CD4-positive, alpha-beta T cell treated with Interleukin-6 for 4 hours (primary cell): ENCODE measurements around the gene ADAM23.
A peak's percentile ranks its signal among the peaks of the same experiment; 100 is the strongest.
"Not testable (repeated sequence)": the region's sequence is repeated elsewhere in the genome, so short reads cannot be mapped to it uniquely, and the experiment has no call there.

ENCODE experiments used
- DNase-seq: peaks from one replicate; pipeline ENCODE4 v3.0.0-alpha.2; 2020; ENCODE audit warnings: mixed read lengths

ADAM23 gene, protein sequence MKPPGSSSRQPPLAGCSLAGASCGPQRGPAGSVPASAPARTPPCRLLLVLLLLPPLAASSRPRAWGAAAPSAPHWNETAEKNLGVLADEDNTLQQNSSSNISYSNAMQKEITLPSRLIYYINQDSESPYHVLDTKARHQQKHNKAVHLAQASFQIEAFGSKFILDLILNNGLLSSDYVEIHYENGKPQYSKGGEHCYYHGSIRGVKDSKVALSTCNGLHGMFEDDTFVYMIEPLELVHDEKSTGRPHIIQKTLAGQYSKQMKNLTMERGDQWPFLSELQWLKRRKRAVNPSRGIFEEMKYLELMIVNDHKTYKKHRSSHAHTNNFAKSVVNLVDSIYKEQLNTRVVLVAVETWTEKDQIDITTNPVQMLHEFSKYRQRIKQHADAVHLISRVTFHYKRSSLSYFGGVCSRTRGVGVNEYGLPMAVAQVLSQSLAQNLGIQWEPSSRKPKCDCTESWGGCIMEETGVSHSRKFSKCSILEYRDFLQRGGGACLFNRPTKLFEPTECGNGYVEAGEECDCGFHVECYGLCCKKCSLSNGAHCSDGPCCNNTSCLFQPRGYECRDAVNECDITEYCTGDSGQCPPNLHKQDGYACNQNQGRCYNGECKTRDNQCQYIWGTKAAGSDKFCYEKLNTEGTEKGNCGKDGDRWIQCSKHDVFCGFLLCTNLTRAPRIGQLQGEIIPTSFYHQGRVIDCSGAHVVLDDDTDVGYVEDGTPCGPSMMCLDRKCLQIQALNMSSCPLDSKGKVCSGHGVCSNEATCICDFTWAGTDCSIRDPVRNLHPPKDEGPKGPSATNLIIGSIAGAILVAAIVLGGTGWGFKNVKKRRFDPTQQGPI

DNA sequence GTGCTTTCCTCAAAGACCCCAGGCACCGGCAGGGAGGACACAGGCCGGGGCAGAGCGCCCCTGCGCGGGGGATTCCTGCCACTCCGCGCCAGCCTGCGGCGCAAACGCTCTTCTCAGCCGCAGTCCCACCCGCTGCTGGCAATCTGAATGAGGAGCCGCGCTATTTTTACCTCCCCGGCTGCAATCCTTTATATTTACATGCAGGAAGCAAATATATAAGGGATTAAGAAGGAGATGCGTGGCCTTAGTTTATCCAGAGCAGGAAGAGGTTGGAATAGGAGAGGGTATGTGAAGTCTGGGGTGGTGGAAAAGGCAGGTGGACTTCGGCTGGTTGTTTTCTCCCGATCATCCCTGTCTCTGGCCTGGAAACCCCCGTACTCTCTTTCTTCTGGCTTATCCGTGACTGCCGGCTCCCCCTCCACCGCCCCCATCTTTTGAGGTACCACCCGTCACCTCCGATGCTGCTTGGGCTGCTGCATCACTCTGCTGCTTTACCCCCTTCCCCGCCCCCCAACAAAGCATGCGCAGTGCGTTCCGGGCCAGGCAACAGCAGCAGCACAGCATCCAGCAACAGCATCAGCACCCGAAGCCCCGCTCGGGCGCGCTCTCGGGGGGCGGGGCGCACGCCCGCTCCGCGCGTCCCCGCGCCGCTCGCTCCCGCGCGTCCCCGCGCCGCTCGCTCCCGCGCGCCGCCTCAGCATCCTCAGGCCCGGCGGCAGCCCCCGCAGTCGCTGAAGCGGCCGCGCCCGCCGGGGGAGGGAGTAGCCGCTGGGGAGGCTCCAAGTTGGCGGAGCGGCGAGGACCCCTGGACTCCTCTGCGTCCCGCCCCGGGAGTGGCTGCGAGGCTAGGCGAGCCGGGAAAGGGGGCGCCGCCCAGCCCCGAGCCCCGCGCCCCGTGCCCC lies at the start of gene ADAM23:
TSS of gene ADAM23 (plus strand) at position 700 of the 902 bp plus-strand sequence. CDS start 335 bp downstream, outside the sequence.
- peak; percentile 43 for DNase-seq

DNA sequence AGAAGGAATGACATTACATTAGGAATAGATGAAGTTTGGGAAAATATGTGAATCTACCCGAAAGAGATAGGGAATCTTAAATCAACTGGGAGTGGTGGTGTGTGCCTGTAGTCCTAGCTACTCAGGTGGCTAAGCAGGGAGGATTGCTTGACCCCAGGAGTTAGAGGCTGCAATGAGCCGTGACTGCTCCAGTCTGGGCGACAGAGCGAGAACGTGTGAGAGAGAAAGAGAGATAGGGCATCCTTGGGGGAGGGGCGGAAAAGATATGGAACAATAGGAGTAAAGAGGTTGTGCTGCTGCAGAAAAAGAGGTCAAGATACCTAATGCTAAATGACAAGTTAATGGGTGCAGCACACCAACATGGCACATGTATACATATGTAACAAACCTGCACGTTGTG lies 47.1 kb upstream of the ADAM23 start:
- no peak for DNase-seq

- DNase-seq: not testable (repeated sequence)
Measured at GRCh38 chr2:206402956-206403569, 40.3 kb upstream of the ADAM23 start.

GRCh38 chr2:206408323-206409320 lies 34.7 kb upstream of the ADAM23 start:
- no peak for DNase-seq

- DNase-seq: no peak
Measured at GRCh38 chr2:206410714-206411113, 32.6 kb upstream of the ADAM23 start.

GRCh38 chr2:206415618-206416243 lies 27.6 kb upstream of the ADAM23 start:
- no peak for DNase-seq

DNA sequence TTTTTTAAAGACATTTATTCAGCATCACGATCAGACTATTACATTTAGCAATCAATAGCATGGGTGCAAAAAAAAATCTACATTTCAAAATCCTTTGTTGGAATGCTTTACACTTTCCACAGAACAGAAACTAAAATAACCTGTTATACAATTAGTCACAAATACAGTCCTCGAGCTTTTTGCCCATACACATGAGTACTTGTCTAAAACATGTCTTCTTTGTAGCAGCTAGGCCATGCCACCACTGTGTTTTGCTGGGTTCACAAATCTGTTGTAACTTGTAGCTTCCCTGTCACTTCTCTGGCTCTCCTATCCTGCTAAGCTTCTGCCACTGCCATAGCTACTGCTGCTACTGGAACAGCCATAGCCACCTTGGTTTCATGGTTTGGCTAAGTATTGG lies 24.4 kb upstream of the ADAM23 start:
- no peak for DNase-seq

DNA sequence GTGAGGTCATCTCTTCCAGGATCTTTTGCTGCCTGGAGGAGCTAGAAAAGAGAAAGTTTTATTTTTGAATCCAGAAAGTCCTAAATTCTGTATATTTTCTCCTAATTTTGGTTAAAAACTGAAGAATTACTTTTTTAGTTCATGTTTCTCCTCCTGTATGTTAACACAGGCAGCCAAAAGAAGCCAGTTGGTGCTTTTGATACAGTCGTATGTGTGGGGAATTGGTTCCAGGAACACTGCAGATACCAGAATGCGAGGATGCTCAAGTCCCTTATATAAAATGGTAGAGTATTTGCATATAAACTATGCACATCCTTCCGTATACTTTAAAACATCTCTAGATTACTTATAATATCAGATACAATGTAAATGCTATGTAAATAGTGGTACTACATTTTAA lies 22.6 kb upstream of the ADAM23 start:
- no peak for DNase-seq

GRCh38 chr2:206422493-206422892 lies 20.8 kb upstream of the ADAM23 start:
- no peak for DNase-seq

DNA sequence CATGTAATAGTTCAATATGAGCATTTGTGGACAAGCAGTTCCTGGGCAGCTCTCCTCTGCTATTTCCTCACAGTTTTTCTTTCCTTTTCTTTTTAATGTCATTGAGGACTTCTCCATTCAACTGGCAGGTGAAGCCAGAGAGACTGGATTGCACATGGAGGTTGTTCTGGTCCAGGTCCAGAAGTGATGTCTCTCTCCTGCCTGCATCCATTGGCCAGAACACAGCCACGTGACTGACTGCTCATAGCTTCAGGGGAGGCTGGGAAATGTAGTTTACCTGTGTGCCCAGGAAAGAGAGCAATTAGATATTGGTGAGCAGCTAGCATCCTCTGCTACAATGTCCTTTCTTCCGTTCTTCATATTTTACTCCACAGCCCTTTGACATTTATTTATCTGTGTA lies 20.2 kb upstream of the ADAM23 start:
- no peak for DNase-seq

- DNase-seq: no peak
Measured at GRCh38 chr2:206424134-206424533, 19.2 kb upstream of the ADAM23 start.

DNA sequence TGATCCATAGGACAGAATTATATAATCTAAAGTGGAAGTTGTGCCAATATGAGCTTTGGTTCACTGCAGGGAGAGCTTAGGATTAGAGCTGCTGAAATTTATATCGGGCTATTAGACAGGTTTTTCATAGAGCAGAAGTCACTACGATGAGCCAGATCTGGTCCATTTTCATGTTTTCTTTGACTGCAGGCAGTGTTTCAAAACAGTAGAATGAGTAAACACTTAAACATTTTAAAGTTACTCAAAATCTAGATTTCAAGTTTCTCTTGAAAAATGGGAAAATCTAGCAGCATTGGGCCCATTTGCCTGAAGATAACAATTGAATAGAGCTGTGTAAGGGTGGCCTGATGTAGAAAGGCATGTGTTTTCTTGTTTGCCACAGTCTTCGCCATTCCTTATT lies 14.5 kb upstream of the ADAM23 start:
- no peak for DNase-seq

DNA sequence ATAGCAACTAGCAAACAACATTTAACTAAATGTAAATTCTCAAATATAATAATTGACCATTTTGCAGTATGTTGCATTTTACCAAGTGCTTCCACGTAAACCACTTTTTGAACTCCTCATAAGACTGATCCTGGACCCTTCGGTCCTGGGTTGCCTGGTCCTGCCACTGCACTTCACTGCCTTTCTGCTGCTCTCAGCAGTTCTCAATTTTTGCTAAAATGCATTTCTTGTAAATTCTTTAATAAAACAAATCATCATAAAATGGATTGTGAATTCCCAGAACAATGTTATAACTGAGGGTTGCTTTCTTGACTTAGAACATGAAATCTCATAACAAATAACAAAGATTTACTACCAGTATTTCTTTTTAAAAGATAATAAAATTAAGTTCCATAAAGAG lies 12.9 kb upstream of the ADAM23 start:
- DNase-seq: no peak

DNA sequence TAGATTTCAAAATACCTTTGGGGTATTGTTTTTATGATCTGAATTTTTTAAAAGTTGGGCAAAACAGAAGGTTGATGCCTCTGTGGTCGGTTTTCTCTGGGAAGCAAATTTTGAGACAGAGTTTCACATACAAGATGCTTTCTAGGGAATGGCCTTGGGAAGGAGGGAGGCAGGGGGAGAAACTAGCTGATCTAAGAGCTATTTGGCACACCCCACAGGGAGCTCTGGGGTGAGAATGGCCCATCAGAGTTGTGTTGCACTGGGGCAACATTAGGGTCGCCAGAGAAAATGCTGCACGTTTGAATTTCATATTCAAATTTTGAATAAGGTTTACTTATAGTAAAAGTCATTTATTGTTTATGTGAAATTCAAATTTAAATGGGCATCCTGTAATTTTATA lies 11.9 kb upstream of the ADAM23 start:
- no peak for DNase-seq

DNA sequence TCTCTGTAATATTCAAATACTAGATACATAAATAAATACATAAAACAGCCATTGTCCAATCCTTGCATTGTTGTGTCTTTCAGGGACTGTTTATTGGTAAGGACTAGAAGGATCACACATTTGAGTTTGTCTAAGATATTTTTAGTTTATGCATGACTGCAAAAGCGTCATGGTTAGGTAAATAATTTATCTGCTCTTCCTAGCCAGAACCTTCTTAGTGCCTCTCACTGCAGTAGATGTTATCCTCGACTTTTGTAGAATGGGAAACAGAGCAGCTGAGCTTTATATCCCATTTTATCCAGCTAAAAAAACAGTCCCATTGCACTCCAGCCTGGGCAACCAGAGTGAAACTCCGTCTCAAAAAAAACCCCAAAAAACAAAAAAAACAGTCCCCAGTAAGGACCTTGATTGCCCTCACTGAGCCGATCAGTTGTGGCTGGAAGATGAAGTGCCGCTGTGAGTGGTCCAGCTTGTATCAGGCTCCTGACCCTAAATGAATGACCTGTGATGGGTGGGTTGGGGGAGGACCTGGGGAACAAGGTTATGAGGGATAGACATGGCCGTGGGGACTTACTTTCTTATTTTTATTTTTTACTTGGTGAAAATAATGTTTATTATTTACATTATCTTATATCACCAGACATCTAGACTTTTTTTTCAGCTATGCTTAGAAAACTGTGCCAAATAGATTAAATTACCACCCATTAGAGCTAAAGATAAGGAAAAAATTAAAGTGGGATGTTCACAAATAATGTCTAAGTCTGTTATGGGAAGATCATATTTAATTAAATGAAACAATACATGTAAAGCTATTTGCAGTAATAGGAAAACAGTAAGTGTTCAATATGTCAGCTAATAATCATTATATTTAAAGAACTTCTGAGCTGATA lies 10.9 kb upstream of the ADAM23 start:
- DNase-seq: no peak

- DNase-seq: no peak
Measured at GRCh38 chr2:206433190-206433589, 10.1 kb upstream of the ADAM23 start.

DNA sequence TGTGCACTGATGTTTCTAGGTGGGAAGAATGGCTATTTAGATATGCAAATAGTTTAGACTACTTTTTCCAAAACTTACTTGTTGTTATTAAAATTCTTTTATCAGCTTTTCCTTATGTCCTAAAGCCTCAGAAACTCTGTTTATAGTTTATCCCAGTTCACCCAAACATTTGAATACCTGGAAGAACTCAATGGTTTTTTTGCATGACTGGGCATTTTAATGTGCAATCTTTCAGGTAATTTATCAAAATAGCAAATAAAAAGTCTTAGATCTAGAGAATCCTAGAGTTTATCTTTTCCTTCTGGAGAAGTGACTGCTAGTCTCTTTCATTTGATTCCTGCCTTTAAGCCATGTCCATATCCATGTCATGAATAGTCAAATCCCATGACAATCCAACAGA lies 9.6 kb upstream of the ADAM23 start:
- DNase-seq: no peak

- DNase-seq: no peak
Measured at GRCh38 chr2:206435742-206436141, 7.6 kb upstream of the ADAM23 start.

- no peak for DNase-seq
Measured at GRCh38 chr2:206438196-206438724, 5.1 kb upstream of the ADAM23 start.
